HepG2 (cell line): ENCODE results near the gene MADCAM1. TPM values are rescaled to one million over a fixed set of nuclear protein-coding genes. Genes with fewer than 3 reads are reported as not detected.

Source experiments
- ATAC-seq: fragments of 200-7000 bp; cut with Tn5 transposase; 3 replicates; pipeline ENCODE4 v1.9.1; 2020; ENCODE audit warnings: mild to moderate bottlenecking, moderate library complexity
- BruUV-seq: library from RNA; stranded (reverse); fragments of 400-500 nt; replicated peaks from 2 replicates; lab custom pipeline; 2021; lab: Mats Ljungman, UMichigan
- CTCF ChIA-PET: fragments of 300-600 bp; formaldehyde crosslinking; extraction: SDS; loops from one replicate; lab custom pipeline; 2021; ENCODE audit warnings: low total read pairs, inconsistent platforms, low intra/inter-chr PET ratio; lab: Yijun Ruan, JAX
- POLR2A ChIA-PET: fragments of 350-600 bp; sonication (Branson Sonifier 250); formaldehyde crosslinking; loops from one replicate; lab custom pipeline; 2020; ENCODE audit warnings: antibody characterized with exemption, inconsistent platforms; lab: Yijun Ruan, JAX
- DNase-seq: peaks from one replicate; pipeline ENCODE4 v3.0.0-alpha.2; 2015; ENCODE audit warnings: low spot score
- FAIRE-seq: peaks from 3 replicates; lab custom pipeline; 2011; peaks lifted over from hg19 to GRCh38; lab: Jason Lieb, UNC
- H2AFZ ChIP-seq: one replicate; pipeline ENCODE4 v1.6.1; 2011; ENCODE audit warnings: low read length, inconsistent platforms
- H3K27ac ChIP-seq: fragments of 300-600 bp; 3 replicates; pipeline ENCODE4 v1.8.0; 2011; ENCODE audit warnings: mixed run types, mild to moderate bottlenecking, mixed read lengths, low read length, inconsistent platforms; ENCODE audit not compliant: insufficient read depth; ENCODE audit errors: extremely low read length
- H3K27me3 ChIP-seq, 2 experiments: fragments of 200-600 bp in 1 of 2; 2 replicates in 1 of 2; 3 replicates in 1 of 2; pipeline versions ENCODE4 v1.6.0 to v1.8.0; 2011; ENCODE audit warnings: low read length in 2 of 2, mild to moderate bottlenecking in 2 of 2, moderate library complexity in 2 of 2, inconsistent platforms in 1 of 2; ENCODE audit not compliant: insufficient read depth in 2 of 2, control insufficient read depth in 1 of 2
- H3K36me3 ChIP-seq, 2 experiments: fragments of 200-600 bp in 1 of 2; replicated peaks in 1 of 2; 2 replicates in 1 of 2; 3 replicates in 1 of 2; pipeline versions ENCODE4 v1.5.1 to v1.8.0; 2011; ENCODE audit warnings: low read length in 2 of 2, inconsistent platforms in 1 of 2; ENCODE audit not compliant: insufficient read depth in 2 of 2, control insufficient read depth in 1 of 2
- H3K4me1 ChIP-seq: 2 replicates; pipeline ENCODE4 v1.5.1; 2012; ENCODE audit warnings: low read length, inconsistent platforms; ENCODE audit not compliant: insufficient read depth
- H3K4me2 ChIP-seq: 2 replicates; pipeline ENCODE4 v1.6.0; 2011; ENCODE audit warnings: low read depth, low read length, inconsistent platforms
- H3K4me3 ChIP-seq, 3 experiments: fragments of 200-600 bp in 1 of 3; sonication (generic), shearing (Covaris generic) in 1 of 3; replicated peaks in 1 of 3; 2 replicates each; pipeline ENCODE4 v1.5.1; 2011 to 2016; ENCODE audit warnings: low read length in 3 of 3, inconsistent platforms in 2 of 3, low read depth in 2 of 3, mild to moderate bottlenecking in 2 of 3, control low read depth in 1 of 3, mixed read lengths in 1 of 3; ENCODE audit not compliant: insufficient read depth in 1 of 3
- H3K79me2 ChIP-seq: one replicate; pipeline ENCODE4 v1.6.1; 2011; ENCODE audit warnings: low read length, inconsistent platforms; ENCODE audit not compliant: insufficient read depth
- H3K9ac ChIP-seq: 2 replicates; pipeline ENCODE4 v1.6.0; 2011; ENCODE audit warnings: mild to moderate bottlenecking, low read depth, low read length, inconsistent platforms; ENCODE audit not compliant: insufficient read depth
- H3K9me3 ChIP-seq: 2 replicates; pipeline ENCODE4 v1.5.1; 2012; ENCODE audit warnings: mild to moderate bottlenecking, low read length
- H4K20me1 ChIP-seq: 2 replicates; pipeline ENCODE4 v1.6.0; 2011; ENCODE audit warnings: inconsistent platforms, mild to moderate bottlenecking, low read length, moderate library complexity; ENCODE audit not compliant: insufficient read depth
- CREB1 ChIP-seq, 2 experiments: fragments of 450-650 bp in 1 of 2; IDR thresholded peaks; 2 replicates each; pipeline ENCODE4 v1.6.1; 2016 to 2017; ENCODE audit warnings: control low read depth in 1 of 2, mild to moderate bottlenecking in 1 of 2, missing compliant biosample characterization in 1 of 2, missing genetic modification characterization in 1 of 2
- PLRG1 ChIP-seq: fragments of 450-650 bp; conservative IDR thresholded peaks from 2 replicates; pipeline ENCODE4 v1.6.1; 2016
- REPIN1 ChIP-seq: sonication (generic); formaldehyde crosslinking; IDR thresholded peaks from 2 replicates; pipeline ENCODE4 v1.8.0; 2022; ENCODE audit warnings: missing genetic modification reagents, low read depth, mild to moderate bottlenecking, borderline replicate concordance
- SATB2 ChIP-seq: sonication (generic); formaldehyde crosslinking; IDR thresholded peaks from 2 replicates; pipeline ENCODE4 v1.5.0; 2020; ENCODE audit warnings: missing genetic modification reagents
- SMAD1 ChIP-seq: sonication (generic); formaldehyde crosslinking; IDR thresholded peaks from 2 replicates; pipeline ENCODE4 v1.4.0; 2020; ENCODE audit warnings: missing genetic modification reagents, low read depth, mild to moderate bottlenecking, borderline replicate concordance
- TARDBP ChIP-seq: sonication (generic); formaldehyde crosslinking; IDR thresholded peaks from 2 replicates; pipeline ENCODE4 v1.8.0; 2022; ENCODE audit warnings: mild to moderate bottlenecking, missing genetic modification reagents
- ZFP36L2 ChIP-seq: sonication (generic); formaldehyde crosslinking; IDR thresholded peaks from 2 replicates; pipeline ENCODE4 v1.4.0; 2020; ENCODE audit warnings: missing genetic modification reagents
- ZFP82 ChIP-seq: sonication (generic); formaldehyde crosslinking; IDR thresholded peaks from 2 replicates; pipeline ENCODE4 v1.5.1; 2020; ENCODE audit warnings: mild to moderate bottlenecking, missing genetic modification reagents, borderline replicate concordance
- ZNF136 ChIP-seq: sonication (generic); formaldehyde crosslinking; IDR thresholded peaks from 2 replicates; pipeline ENCODE4 v1.8.1; 2022; ENCODE audit warnings: low read depth, mild to moderate bottlenecking, moderate library complexity, missing genetic modification reagents
- ZNF382 ChIP-seq: sonication (generic); formaldehyde crosslinking; IDR thresholded peaks from 2 replicates; pipeline ENCODE4 v1.5.0; 2020; ENCODE audit warnings: missing genetic modification reagents, mild to moderate bottlenecking, borderline replicate concordance
- ZNF768 ChIP-seq: sonication (generic); formaldehyde crosslinking; IDR thresholded peaks from 2 replicates; pipeline ENCODE4 v1.4.0; 2020; ENCODE audit warnings: missing genetic modification reagents
- WGBS: methylation state at CpG from one replicate; pipeline ENCODE4 v1.1.6; 2017; ENCODE audit warnings: low lambda C conversion rate; 5-methylcytosine and 5-hydroxymethylcytosine counted together
- in situ Hi-C: cut with HindIII; loops from 2 replicates; pipeline ENCODE4 v1.10.0; 2017; ENCODE audit warnings: low pct_unique_long_range_greater_than_20kb; ENCODE audit not compliant: extremely low pct_ligation_motif_present
- intact Hi-C: fragments of 100-400 bp; cut with micrococcal nuclease; formaldehyde crosslinking; loops from one replicate; pipeline ENCODE4 v1.10.0; 2022; ENCODE audit not compliant: unreplicated experiment
- polyA plus RNA-seq, 8 experiments: library from polyadenylated mRNA; depleted of rRNA in 3 of 8; stranded (reverse) in 7 of 8; unstranded in 1 of 8; fragments of >200 nt; fragmentation: Illumina TruSeq in 4 of 8; extraction: Trizol in 4 of 8; gene quantifications; 2 replicates each; pipeline versions ENCODE4 v1.2.1 to v1.2.3, GENCODE V29; 2011 to 2016; ENCODE audit warnings: low read depth in 4 of 8, missing spikeins in 1 of 8, mixed read lengths in 1 of 8; ENCODE audit not compliant: insufficient read depth in 1 of 8
- total RNA-seq, 5 experiments: library from RNA; depleted of rRNA; stranded (reverse); fragments of >200 nt; fragmentation: Illumina TruSeq; extraction: Trizol; gene quantifications; 2 replicates each; pipeline ENCODE4 v1.2.3, GENCODE V29; 2016; ENCODE audit warnings: low read depth in 1 of 5
- TF ChIP-seq, protein P1 (sequence below): sonication (generic); formaldehyde crosslinking; IDR thresholded peaks from 2 replicates; pipeline ENCODE4 v1.5.0; 2020; ENCODE audit warnings: missing genetic modification reagents

Gene MADCAM1
- total and polyA plus RNA-seq, 2 of the 13 experiments (the other 11 are each of a cell fraction or from before 2014, with no cell fraction given), result 0.29 to 0.33 TPM

DNA sequence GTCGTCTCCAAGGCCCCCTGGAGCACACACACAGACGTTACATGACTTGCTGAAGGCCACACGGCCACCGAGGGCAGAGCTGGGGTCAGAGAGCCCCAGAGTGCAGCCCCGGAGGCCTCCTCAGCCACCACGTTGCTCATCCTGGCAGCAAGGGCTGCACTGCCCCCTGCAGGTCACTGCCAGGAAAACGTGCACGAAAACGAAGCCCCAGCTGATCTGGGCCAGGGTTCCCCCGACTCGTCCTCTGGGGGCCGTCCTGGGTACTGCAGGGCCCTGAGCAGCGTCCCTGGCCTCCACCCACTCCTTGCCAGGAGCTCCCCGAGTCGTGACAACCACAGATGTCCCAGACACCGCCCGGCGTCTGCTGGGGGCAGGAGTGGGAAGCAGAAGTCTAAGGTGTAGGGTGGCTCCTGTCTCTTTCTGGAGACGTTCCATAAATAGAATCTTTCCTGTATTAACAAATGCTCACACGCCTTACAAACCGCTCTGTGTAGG is 14.4 kb downstream of the MADCAM1 start (continued):
- TF ChIP-seq TARDBP (CRISPR knock-in tag) (peak; percentile 39; the same call in 1 of the 2 replicates), ZNF768 (CRISPR knock-in tag) (peak; percentile 71; the same call in 1 of the 2 replicates), CREB1 (IDR thresholded peaks at IDR 0.05) (peak; percentile 19; the same call in 1 of the 2 replicates), CREB1 (CRISPR knock-in tag; IDR thresholded peaks at IDR 0.05) (no peak), SMAD1 (peak; percentile 54; the same call in 1 of the 2 replicates), ZFP36L2 (CRISPR knock-in tag) (no peak), REPIN1 (CRISPR knock-in tag) (peak; percentile 49; the same call in 1 of the 2 replicates)

DNA sequence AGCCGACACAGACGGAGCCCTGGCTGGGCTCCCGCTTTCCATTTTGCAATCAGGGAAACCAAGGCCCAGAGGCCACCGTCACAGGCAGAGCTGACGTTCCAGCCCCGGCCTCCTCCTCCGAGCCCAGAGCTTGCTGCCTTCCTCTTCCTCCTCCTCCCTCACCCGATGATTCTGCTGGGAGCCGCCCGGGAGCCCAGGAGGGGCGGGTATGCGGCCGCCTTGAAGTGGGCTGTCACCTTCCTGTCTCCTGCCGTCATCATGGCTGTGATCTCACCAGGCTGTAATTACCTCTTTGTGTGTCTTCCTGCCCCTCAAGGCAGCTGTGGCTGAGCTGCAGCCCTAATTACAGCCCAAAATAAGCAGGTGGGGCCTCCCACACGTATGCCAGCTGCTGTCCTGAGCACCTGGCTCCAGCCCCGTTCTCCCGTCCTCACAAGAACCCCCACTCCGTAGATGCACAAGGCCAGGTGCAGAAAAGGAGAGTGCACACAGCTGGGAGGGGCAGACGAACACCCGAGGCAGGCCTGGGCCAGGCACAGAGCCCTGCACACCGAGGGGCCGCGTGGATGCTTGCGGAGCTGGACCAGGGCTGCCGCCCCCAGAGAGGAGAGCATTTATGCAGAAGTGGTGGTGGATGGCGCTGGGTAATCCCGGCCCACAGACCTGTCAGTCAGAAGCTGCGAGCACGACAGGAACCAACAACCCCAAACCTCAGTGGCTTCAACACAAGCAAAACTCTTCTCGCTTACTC is 15.0 kb downstream of the MADCAM1 start:
- no peak overlapping the region for H3K27ac ChIP-seq
- POLR2A ChIA-PET, result interaction anchor here (0.9 to 1.8 kb wide), 6 partner anchors 9 to 170 kb away, joined by 3 to 32 read pairs (median 6); partner anchors contain the start of gene CDC34
- no peaks in the 10 kb centered on the region for H3K9me3 ChIP-seq
- FAIRE-seq (no peak), ATAC-seq (no peak), DNase-seq (no peak)
- no peak overlapping the region; a peak in 1 of 6 replicates for H3K4me3 ChIP-seq
- H3K4me2 ChIP-seq, result peak overlapping the region; percentile 34; the same call in 1 of the 2 replicates
- in situ Hi-C loops, result no loop called here
- H3K79me2 ChIP-seq, result no peaks in the 10 kb centered on the region
- H3K36me3 ChIP-seq, result no peaks in the 10 kb centered on the region
- CTCF ChIA-PET, result interaction anchor here (1.4 to 1.6 kb wide), 3 partner anchors 16 to 127 kb away, joined by 5 to 16 read pairs (median 9); partner anchors contain the start of gene CDC34
- peaks cover 41% of the 10 kb centered on the region for H3K4me1 ChIP-seq
- TF ChIP-seq PLRG1, result no peak
- no peak for TF ChIP-seq ZNF382 (CRISPR knock-in tag)
- TF ChIP-seq SATB2 (CRISPR knock-in tag), result no peak
- TF ChIP-seq, protein P1, sequence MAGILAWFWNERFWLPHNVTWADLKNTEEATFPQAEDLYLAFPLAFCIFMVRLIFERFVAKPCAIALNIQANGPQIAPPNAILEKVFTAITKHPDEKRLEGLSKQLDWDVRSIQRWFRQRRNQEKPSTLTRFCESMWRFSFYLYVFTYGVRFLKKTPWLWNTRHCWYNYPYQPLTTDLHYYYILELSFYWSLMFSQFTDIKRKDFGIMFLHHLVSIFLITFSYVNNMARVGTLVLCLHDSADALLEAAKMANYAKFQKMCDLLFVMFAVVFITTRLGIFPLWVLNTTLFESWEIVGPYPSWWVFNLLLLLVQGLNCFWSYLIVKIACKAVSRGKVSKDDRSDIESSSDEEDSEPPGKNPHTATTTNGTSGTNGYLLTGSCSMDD (CRISPR knock-in tag), result no peak
- no peak for TF ChIP-seq ZNF136 (CRISPR knock-in tag)
- 0 out of 2 replicates have a peak, but pooled peaks have one; percentile 46 for TF ChIP-seq ZFP82 (CRISPR knock-in tag)
- no peak overlapping the region for H2AFZ ChIP-seq
- BruUV-seq, result no TSS peak
- no peaks in the 10 kb centered on the region; the same call in 1 of the 2 replicates for H4K20me1 ChIP-seq
- intact Hi-C loops, result no loop called here
- 87% methylated on average over 22 of the region's 30 CpGs for WGBS
- no peak overlapping the region for H3K9ac ChIP-seq
- no peaks in the 10 kb centered on the region for H3K27me3 ChIP-seq
